GM12874 (cell line): ENCODE results near the gene SYT8.

ENCODE experiments used
- TF ChIP-seq, protein P1 (sequence below): IDR thresholded peaks from 2 replicates; pipeline ENCODE4 v1.5.1; 2011; ENCODE audit warnings: low read depth, mild to moderate bottlenecking, control low read depth, low read length, moderate library complexity; ENCODE audit not compliant: insufficient read depth

SYT8 gene

GRCh38 chr11:1840780-1841480, 6.1 kb downstream of the SYT8 start:
- TF ChIP-seq, protein P1, sequence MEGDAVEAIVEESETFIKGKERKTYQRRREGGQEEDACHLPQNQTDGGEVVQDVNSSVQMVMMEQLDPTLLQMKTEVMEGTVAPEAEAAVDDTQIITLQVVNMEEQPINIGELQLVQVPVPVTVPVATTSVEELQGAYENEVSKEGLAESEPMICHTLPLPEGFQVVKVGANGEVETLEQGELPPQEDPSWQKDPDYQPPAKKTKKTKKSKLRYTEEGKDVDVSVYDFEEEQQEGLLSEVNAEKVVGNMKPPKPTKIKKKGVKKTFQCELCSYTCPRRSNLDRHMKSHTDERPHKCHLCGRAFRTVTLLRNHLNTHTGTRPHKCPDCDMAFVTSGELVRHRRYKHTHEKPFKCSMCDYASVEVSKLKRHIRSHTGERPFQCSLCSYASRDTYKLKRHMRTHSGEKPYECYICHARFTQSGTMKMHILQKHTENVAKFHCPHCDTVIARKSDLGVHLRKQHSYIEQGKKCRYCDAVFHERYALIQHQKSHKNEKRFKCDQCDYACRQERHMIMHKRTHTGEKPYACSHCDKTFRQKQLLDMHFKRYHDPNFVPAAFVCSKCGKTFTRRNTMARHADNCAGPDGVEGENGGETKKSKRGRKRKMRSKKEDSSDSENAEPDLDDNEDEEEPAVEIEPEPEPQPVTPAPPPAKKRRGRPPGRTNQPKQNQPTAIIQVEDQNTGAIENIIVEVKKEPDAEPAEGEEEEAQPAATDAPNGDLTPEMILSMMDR = no peak

DNA sequence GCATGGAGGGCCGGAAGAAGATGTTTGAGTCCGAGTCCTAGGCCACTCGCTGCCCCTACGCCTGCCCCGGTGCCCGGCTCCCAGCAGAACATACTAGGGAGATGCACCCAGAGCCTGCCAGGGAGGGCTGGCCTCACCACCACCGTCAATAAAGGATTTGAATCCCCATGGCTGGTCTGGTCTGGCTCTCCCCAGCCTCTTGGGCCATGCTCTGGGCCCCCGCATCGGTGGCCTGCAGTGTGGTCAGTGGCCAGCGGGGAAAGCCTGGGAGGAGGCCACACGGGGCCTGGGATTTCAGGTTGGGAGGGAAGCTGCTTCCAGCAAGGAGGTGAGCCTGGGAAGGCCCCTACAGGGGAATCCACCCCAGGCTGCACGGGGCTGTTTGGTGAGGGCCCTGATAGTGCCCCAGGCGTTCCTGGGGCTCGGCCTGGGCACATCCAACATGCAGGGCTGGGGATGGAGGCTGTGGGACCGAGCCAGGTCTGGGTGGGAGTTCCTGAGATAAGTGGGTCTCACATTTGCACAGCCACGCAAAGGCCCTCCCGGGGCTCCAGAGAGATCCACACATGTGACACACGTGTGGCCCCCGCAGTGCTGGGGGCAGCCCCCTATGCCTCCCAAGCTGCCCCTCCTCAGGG, 6.8 kb downstream of the SYT8 start:
- TF ChIP-seq, protein P1 = no peak

DNA sequence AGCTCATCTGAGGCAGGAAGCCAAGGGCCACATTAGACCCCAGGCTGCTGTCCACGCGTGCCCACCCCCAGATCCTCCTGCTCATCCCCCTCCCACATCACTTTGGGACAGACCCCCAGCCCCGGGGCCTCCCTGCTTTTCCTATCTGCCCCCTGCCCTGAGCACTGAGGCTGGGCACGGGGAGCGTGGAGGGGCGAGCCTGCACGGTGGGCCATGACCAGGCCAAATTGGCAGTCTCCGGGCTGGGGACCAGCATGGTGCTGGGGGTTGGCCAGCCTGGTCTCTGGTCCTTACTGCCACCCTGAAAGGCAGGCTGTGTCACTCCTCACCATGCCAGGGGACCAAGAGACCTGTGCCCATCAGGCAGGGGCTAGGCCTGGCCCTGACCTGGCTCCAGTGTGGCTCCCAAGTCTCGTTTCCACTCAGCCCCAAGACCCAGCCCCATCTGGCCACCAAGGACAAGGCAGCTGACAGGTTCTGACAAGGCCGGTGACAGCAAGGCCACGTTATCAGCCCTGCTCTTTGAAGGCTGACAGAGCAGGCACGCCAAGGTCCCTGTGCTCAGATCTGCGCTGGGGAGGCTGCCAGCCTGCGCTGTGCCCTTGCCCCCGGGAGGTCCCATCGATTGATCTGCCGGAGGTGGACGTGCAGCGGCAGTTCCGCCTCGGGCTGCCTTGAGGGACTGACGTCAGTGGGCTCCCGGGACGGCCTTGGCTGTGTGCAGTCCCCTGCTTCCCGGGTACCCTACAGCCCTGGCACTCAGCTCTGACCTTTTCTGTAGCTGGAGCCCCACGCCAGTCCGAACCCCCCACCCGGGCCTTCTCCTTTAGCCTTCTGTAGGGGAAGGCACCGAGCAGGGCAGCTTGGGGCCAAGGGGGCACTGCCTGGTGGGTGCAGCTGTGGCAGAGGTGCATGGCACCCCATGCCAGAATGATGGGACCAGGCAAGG, 7.6 kb downstream of the SYT8 start:
- TF ChIP-seq, protein P1 = no peak

GRCh38 chr11:1843098-1843473, 8.3 kb downstream of the SYT8 start:
- TF ChIP-seq, protein P1 = no peak

DNA sequence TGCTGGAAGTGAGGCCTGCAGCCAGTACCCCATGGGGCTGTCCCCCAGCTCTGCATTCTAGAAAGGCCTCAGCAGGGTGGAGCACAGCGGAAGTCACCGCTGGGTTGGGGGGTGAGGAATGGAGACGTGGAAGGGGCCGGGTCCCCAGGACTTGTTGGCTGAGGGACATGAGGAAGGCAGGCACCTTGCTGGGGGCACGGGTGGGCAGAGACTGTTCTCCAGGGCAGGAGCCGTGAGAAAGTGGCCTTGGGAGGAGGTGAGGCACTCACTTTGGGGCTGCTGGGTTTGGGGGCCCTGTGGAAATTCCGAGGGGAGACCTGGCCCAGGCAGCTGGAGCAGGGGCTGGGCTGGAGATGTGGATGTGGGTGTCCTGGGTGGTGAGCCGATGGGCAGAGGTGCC, 9.0 kb downstream of the SYT8 start:
- TF ChIP-seq, protein P1 = no peak

DNA sequence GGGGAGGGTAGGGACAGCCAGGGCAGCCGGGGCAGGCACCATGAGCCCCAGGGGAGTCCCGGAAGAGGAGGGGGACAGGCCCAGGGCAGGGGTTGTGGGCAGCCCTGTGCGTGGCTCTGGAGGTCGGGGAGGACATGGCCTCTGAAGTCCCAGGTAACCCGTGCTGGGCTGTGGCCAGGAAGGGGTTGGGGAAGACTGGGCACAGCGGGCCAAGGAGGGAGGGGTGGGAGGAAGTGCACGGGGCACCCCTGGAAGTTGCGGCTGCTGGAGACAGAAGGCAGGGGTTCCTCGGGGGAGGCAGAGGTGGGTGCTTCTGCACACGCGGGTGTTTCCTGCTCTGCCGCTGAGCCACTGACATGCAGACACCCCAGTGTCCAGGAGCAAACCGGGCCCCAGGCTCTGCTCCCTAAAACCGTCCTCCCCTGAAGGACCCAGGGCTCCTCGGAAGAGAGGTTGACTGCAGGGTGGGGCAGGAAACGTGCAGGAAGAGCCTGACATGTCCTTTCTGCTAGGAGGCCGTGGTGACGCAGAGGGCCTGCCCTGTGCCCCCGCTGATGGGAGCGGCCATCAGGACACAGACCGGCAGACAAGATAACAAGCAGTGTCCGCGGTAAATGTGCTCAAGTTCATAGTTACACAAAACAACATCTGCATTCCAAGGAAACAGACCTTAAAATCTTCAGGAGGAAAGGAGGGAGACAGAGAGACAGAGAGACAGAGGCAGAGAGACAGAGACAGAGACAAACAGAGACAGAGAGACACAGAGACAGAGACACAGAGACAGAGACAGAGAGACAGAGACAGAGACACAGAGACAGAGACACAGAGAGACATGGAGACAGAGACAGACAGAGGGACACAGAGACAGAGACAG, 9.7 kb downstream of the SYT8 start:
- TF ChIP-seq, protein P1 = no peak

GRCh38 chr11:1845095-1845429, 10.3 kb downstream of the SYT8 start:
- TF ChIP-seq, protein P1 = no peak
